Measurements from ENCODE around the gene HEMGN. TPM values are rescaled to one million over a fixed set of nuclear protein-coding genes. Genes with fewer than 3 reads are reported as not detected.
A peak's percentile ranks its signal among the peaks of the same experiment; 100 is the strongest.

The HEMGN gene
- total and polyA plus RNA-seq, 7 experiments from 2014 or later: 1.3 to 14.2 (median 4.2) TPM

- peak overlapping the region; percentile 78 to 94 (median 93) for H3K27ac Mint-ChIP-seq
- Histone ChIP-seq H3K4me3 (ENCODE audit: low read length) (peak overlapping the region; percentile 8), H3K36me3 (ENCODE audit: control insufficient read depth in 2 of 3, insufficient read depth in 3 of 3, low read length in 3 of 3) (no peaks in the 10 kb centered on the region), H3K4me1 (ENCODE audit: control insufficient read depth in 2 of 2, insufficient read depth in 2 of 2, low read length in 2 of 2) (peaks cover 20 to 56% of the 10 kb centered on the region in 2 donors), H3K27me3 (ENCODE audit: control insufficient read depth in 2 of 2, insufficient read depth in 2 of 2, low read length in 2 of 2) (no peaks in the 10 kb centered on the region), H3K9me3 (ENCODE audit: control insufficient read depth in 2 of 3, low read length in 3 of 3) (no peaks in the 10 kb centered on the region), H3K27ac (ENCODE audit: low read depth, low read length) (peak overlapping the region; percentile 67)
- peak overlapping the region; percentile 26 to 89 (median 74) for H3K4me3 Mint-ChIP-seq
- POLR2A ChIA-PET: interaction anchor here (0.5 to 2.5 kb wide), 12 partner anchors 9 to 327 kb away, joined by 3 to 17 read pairs (median 4); partner anchors contain the start of genes ANP32B, TBC1D2 and TRMO
- peak in 6 of 9 donors; percentile 41 to 62 (median 53) for DNase-seq
- H3K9me3 Mint-ChIP-seq: no peaks in the 10 kb centered on the region
- H3K36me3 Mint-ChIP-seq: peaks cover 0 to 5% (median 0%) of the 10 kb centered on the region in 5 donors
- intact Hi-C loops (cut with micrococcal nuclease): loop anchor here (1.0 to 2.0 kb wide), 3 partner anchors 8 to 52 kb away; partner anchors contain the start of gene ANP32B (in 2 of the 2)
- H3K27me3 Mint-ChIP-seq: no peaks in the 10 kb centered on the region
- H3K4me1 Mint-ChIP-seq: peaks cover 24 to 90% (median 69%) of the 10 kb centered on the region in 7 donors
- CTCF ChIA-PET: interaction anchor here (1.2 kb wide), 1 partner anchor 9 kb away, joined by 3 read pairs; the partner anchor contains the start of gene TRMO
- ATAC-seq: peak; percentile 56
Observed at GRCh38 chr9:97930972-97931371, 7.0 kb downstream of the HEMGN start.

GRCh38 chr9:97928986-97929604 lies 8.9 kb downstream of the HEMGN start:
- ChIA-PET CTCF (interaction anchor here (0.5 to 2.7 kb wide), 8 partner anchors 9 to 105 kb away, joined by 3 to 13 read pairs (median 4); partner anchors contain the start of genes ANP32B and HEMGN), POLR2A (interaction anchor here (0.5 to 1.6 kb wide), 10 partner anchors 9 to 232 kb away, joined by 3 to 6 read pairs (median 4); partner anchors contain the start of genes ANP32B and XPA)
- intact Hi-C loops (cut with micrococcal nuclease): loop anchor here in 1 of 2 donors (10.0 kb wide), 1 partner anchor 866 kb away; the partner anchor contains the start of gene ANKS6
- peaks cover 18 to 77% (median 56%) of the 10 kb centered on the region in 7 donors for H3K4me1 Mint-ChIP-seq
- no peaks in the 10 kb centered on the region for H3K27me3 Mint-ChIP-seq
- ATAC-seq (peak; percentile 44), DNase-seq (no peak)
- Histone ChIP-seq H3K36me3 (ENCODE audit: control insufficient read depth in 2 of 3, insufficient read depth in 3 of 3, low read length in 3 of 3) (no peaks in the 10 kb centered on the region), H3K27me3 (ENCODE audit: control insufficient read depth in 2 of 2, insufficient read depth in 2 of 2, low read length in 2 of 2) (no peaks in the 10 kb centered on the region), H3K4me1 (ENCODE audit: control insufficient read depth in 2 of 2, insufficient read depth in 2 of 2, low read length in 2 of 2) (peaks cover 20 to 39% of the 10 kb centered on the region in 2 donors), H3K9me3 (ENCODE audit: control insufficient read depth in 2 of 3, low read length in 3 of 3) (no peaks in the 10 kb centered on the region), H3K27ac (ENCODE audit: low read depth, low read length) (peak overlapping the region; percentile 67), H3K4me3 (ENCODE audit: low read length) (no peak overlapping the region)
- peak overlapping the region; percentile 54 to 89 (median 74) for H3K4me3 Mint-ChIP-seq
- H3K36me3 Mint-ChIP-seq: peaks cover 0 to 5% (median 0%) of the 10 kb centered on the region in 5 donors
- no peaks in the 10 kb centered on the region for H3K9me3 Mint-ChIP-seq
- peak overlapping the region in 8 of 9 donors; percentile 58 to 94 (median 91) for H3K27ac Mint-ChIP-seq

- H3K4me3 ChIP-seq (ENCODE audit: low read length): no peak overlapping the region
- peaks cover 0 to 18% (median 0%) of the 10 kb centered on the region in 11 donors for H3K9me3 Mint-ChIP-seq
- peaks cover 0 to 10% (median 5%) of the 10 kb centered on the region in 5 donors for H3K36me3 Mint-ChIP-seq
- DNase-seq (no peak), ATAC-seq (no peak)
- H3K27ac ChIP-seq (ENCODE audit: low read depth, low read length): no peak overlapping the region
- H3K27ac Mint-ChIP-seq: peak overlapping the region in 1 of 9 donors; percentile 7
- H3K36me3 ChIP-seq (ENCODE audit: control insufficient read depth in 2 of 3, insufficient read depth in 3 of 3, low read length in 3 of 3): no peaks in the 10 kb centered on the region
- no peaks in the 10 kb centered on the region for H3K27me3 ChIP-seq (ENCODE audit: control insufficient read depth in 2 of 2, insufficient read depth in 2 of 2, low read length in 2 of 2)
- H3K4me1 Mint-ChIP-seq: peaks cover 17 to 69% (median 41%) of the 10 kb centered on the region in 7 donors
- H3K4me3 Mint-ChIP-seq: no peak overlapping the region
- H3K4me1 ChIP-seq (ENCODE audit: control insufficient read depth in 2 of 2, insufficient read depth in 2 of 2, low read length in 2 of 2): peaks cover 17 to 26% of the 10 kb centered on the region in 2 donors
- ChIA-PET POLR2A (interaction anchor here (0.5 to 7.7 kb wide), 10 partner anchors 9 to 331 kb away, joined by 3 to 159 read pairs (median 3); partner anchors contain the start of genes ANP32B, HEMGN, NCBP1 and TSTD2), CTCF (interaction anchor here (0.6 to 5.7 kb wide), 7 partner anchors 9 to 1550 kb away, joined by 3 to 118 read pairs (median 3); partner anchors contain the start of gene HEMGN)
- no peaks in the 10 kb centered on the region for H3K9me3 ChIP-seq (ENCODE audit: control insufficient read depth in 2 of 3, low read length in 3 of 3)
- intact Hi-C loops (cut with micrococcal nuclease): loop anchor here in 1 of 2 donors (10.0 kb wide), 1 partner anchor 869 kb away; the partner anchor contains the start of gene ANKS6
- H3K27me3 Mint-ChIP-seq: peaks cover 0 to 5% (median 0%) of the 10 kb centered on the region in 5 donors
Observed at GRCh38 chr9:97925497-97926334, 12.3 kb downstream of the HEMGN start.

- DNase-seq (no peak), ATAC-seq (no peak)
- Mint-ChIP-seq H3K27me3 (peaks cover 0 to 5% (median 0%) of the 10 kb centered on the region in 5 donors), H3K9me3 (peaks cover 0 to 18% (median 0%) of the 10 kb centered on the region in 11 donors), H3K27ac (no peak overlapping the region), H3K4me3 (peak overlapping the region in 2 of 10 donors; percentile 8 to 83), H3K36me3 (peaks cover 0 to 10% (median 5%) of the 10 kb centered on the region in 5 donors), H3K4me1 (peaks cover 16 to 69% (median 40%) of the 10 kb centered on the region in 7 donors)
- Histone ChIP-seq H3K4me1 (ENCODE audit: control insufficient read depth in 2 of 2, insufficient read depth in 2 of 2, low read length in 2 of 2) (peaks cover 19 to 26% of the 10 kb centered on the region in 2 donors), H3K9me3 (ENCODE audit: control insufficient read depth in 2 of 3, low read length in 3 of 3) (no peaks in the 10 kb centered on the region), H3K27me3 (ENCODE audit: control insufficient read depth in 2 of 2, insufficient read depth in 2 of 2, low read length in 2 of 2) (no peaks in the 10 kb centered on the region), H3K4me3 (ENCODE audit: low read length) (no peak overlapping the region), H3K27ac (ENCODE audit: low read depth, low read length) (no peak overlapping the region), H3K36me3 (ENCODE audit: control insufficient read depth in 2 of 3, insufficient read depth in 3 of 3, low read length in 3 of 3) (no peaks in the 10 kb centered on the region)
- POLR2A ChIA-PET: interaction anchor here (0.8 to 15.2 kb wide), 12 partner anchors 13 to 332 kb away, joined by 4 to 715 read pairs (median 40); partner anchors contain the start of genes ANP32B, HEMGN and TBC1D2
- intact Hi-C loops (cut with micrococcal nuclease): loop anchor here (5.0 to 10.0 kb wide), 3 partner anchors 268 to 870 kb away; partner anchors contain the start of genes ANKS6 (in 1 of the 2) and CORO2A (in 1 of the 2)
- CTCF ChIA-PET: interaction anchor here (0.6 to 5.8 kb wide), 28 partner anchors 10 to 852 kb away, joined by 3 to 118 read pairs (median 5); partner anchors contain the start of genes ANP32B and HEMGN
Observed at GRCh38 chr9:97924386-97924785, 13.6 kb downstream of the HEMGN start.

- Mint-ChIP-seq H3K4me3 (peak overlapping the region; percentile 56 to 97 (median 90)), H3K27me3 (peaks cover 0 to 5% (median 0%) of the 10 kb centered on the region in 5 donors), H3K4me1 (peaks cover 23 to 69% (median 42%) of the 10 kb centered on the region in 7 donors), H3K9me3 (peaks cover 0 to 18% (median 0%) of the 10 kb centered on the region in 11 donors), H3K36me3 (peaks cover 0 to 10% (median 5%) of the 10 kb centered on the region in 5 donors), H3K27ac (peak overlapping the region; percentile 97 to 100 (median 99))
- peak; percentile 38 for ATAC-seq
- no peaks in the 10 kb centered on the region for H3K27me3 ChIP-seq (ENCODE audit: control insufficient read depth in 2 of 2, insufficient read depth in 2 of 2, low read length in 2 of 2)
- intact Hi-C loops (cut with micrococcal nuclease): loop anchor here (1.0 to 10.0 kb wide), 19 partner anchors 8 to 871 kb away; partner anchors contain the start of genes CORO2A (in 2 of the 2), ANKS6 (in 1 of the 2), ANP32B (in 1 of the 2) and HEMGN (in 1 of the 2)
- H3K27ac ChIP-seq (ENCODE audit: low read depth, low read length): peak overlapping the region; percentile 98
- ChIA-PET POLR2A (interaction anchor here (0.8 to 15.2 kb wide), 19 partner anchors 13 to 333 kb away, joined by 3 to 715 read pairs (median 27); partner anchors contain the start of genes ANP32B, HEMGN, NANS and TBC1D2), CTCF (interaction anchor here (0.5 to 5.8 kb wide), 39 partner anchors 10 to 340 kb away, joined by 3 to 118 read pairs (median 4); partner anchors contain the start of genes ANP32B, HEMGN and TBC1D2)
- peak; percentile 33 to 87 (median 82) for DNase-seq
- H3K4me3 ChIP-seq (ENCODE audit: low read length): peak overlapping the region; percentile 88
- peaks cover 25 to 29% of the 10 kb centered on the region in 2 donors for H3K4me1 ChIP-seq (ENCODE audit: control insufficient read depth in 2 of 2, insufficient read depth in 2 of 2, low read length in 2 of 2)
- H3K36me3 ChIP-seq (ENCODE audit: control insufficient read depth in 2 of 3, insufficient read depth in 3 of 3, low read length in 3 of 3): no peaks in the 10 kb centered on the region
- no peaks in the 10 kb centered on the region for H3K9me3 ChIP-seq (ENCODE audit: control insufficient read depth in 2 of 3, low read length in 3 of 3)
Observed at GRCh38 chr9:97923529-97924108, 14.4 kb downstream of the HEMGN start.
